Psoas muscle (tissue), 8 donors: Measurements from ENCODE around the gene LAPTM4A. TPM values are rescaled to one million over a fixed set of nuclear protein-coding genes. Genes with fewer than 3 reads are reported as not detected.

Experiments
- ATAC-seq, 4 donors: fragments of 200-7000 bp; cut with Tn5 transposase; one replicate each; pipeline ENCODE4 v1.9.1; 2020; ENCODE audit warnings: moderate library complexity in 3 of 4, mild to moderate bottlenecking in 2 of 4
- DNase-seq, 2 donors: peaks; one replicate each; pipeline ENCODE4 v3.0.0-alpha.2; 2020
- H3K27ac ChIP-seq: fragments of 200-600 bp; one replicate; pipeline ENCODE4 v1.8.0; 2022
- H3K27me3 ChIP-seq, 3 donors: fragments of 200-600 bp in 1 of 3; one replicate each; pipeline versions ENCODE4 v1.6.1 to v1.8.0; 2013 to 2022; ENCODE audit warnings: low read length in 2 of 3, mild to moderate bottlenecking in 2 of 3, moderate library complexity in 1 of 3; ENCODE audit not compliant: insufficient read depth in 3 of 3
- H3K36me3 ChIP-seq, 2 donors: fragments of 200-600 bp in 1 of 2; one replicate each; pipeline versions ENCODE4 v1.6.1 to v1.8.0; 2013 to 2022; ENCODE audit warnings: low read depth in 1 of 2, mild to moderate bottlenecking in 1 of 2, moderate library complexity in 1 of 2; ENCODE audit not compliant: insufficient read depth in 1 of 2
- H3K4me1 ChIP-seq: fragments of 200-600 bp; one replicate; pipeline ENCODE4 v1.8.0; 2022
- H3K4me3 ChIP-seq: fragments of 200-600 bp; one replicate; pipeline ENCODE4 v1.8.0; 2022; ENCODE audit warnings: mild to moderate bottlenecking
- H3K9me3 ChIP-seq: fragments of 200-600 bp; one replicate; pipeline ENCODE4 v1.8.0; 2022
- WGBS, 3 donors: extraction: QIAGEN DNeasy Blood & Tissue Kit; methylation state at CpG; one replicate each; pipeline versions ENCODE4 v1.1.6 to v1.1.7; 2013; 5-methylcytosine and 5-hydroxymethylcytosine counted together
- intact Hi-C, 2 donors: fragments of 100-400 bp; cut with DNase I; formaldehyde crosslinking; loops; one replicate each; pipeline versions ENCODE4 v1.11.0 to v1.14.2; 2022
- polyA plus RNA-seq, 3 donors: library from polyadenylated mRNA; stranded (reverse); fragments of 200-250 nt; gene quantifications; one replicate each; pipeline ENCODE4 v1.2.3, GENCODE V29; 2013
- total RNA-seq, 4 donors: library from RNA; stranded (reverse); fragmentation: NEBNext Ultra II Directional in 2 of 4; extraction: Animal tissue kit (Norgen Biotek cat#: 25700) in 2 of 4; gene quantifications; one replicate each; pipeline versions ENCODE4 v1.2.1 to v1.2.4, GENCODE V29; 2021 to 2023
- TF ChIP-seq, protein P1 (sequence below): fragments of 200-600 bp; IDR thresholded peaks from one replicate; pipeline ENCODE4 v1.8.0; 2022; ENCODE audit warnings: antibody characterized with exemption
- donor health status: healthy with polysubstance abuse.
- donor health status: DM: no; HTN: no; CAD: no; lungs with moderate emphysema.
- donor health status: Bipolar disorder and iron deficiency.
- donor health status: healthy.
- donor health status: DM: yes; HTN: yes; CAD: no.
- donor health status: DM: no; HTN: no; CAD: no.
- donor health status: DM: no; HTN: no; CAD: no.
- donor health status: DM: yes; HTN: yes; CAD: no.

LAPTM4A gene
- total and polyA plus RNA-seq, 7 donors: 68.2 to 124 (median 78.8) TPM

DNA sequence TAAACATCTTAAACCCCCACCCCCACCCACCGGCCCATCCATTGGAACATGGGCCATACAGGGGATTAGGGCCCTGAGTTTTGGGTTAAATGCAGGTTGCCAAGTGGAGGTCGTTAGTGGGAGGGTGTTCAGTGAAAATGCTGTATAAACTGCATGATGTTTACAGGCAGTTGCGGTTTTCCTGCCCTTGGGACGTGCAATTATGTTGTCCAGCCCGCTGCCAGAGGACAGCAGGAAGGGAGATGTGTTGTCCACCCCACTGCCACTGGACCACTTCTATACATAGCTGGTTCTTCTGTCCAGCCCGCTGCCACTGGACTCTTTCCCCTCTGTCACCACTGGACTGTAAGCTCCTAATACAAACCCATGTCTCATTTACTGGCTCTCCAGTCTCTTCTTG is 2.7 kb upstream of the LAPTM4A start:
- 88 to 92% (median 90%) methylated on average over 6 of the region's 6 CpGs for WGBS, 3 donors
- Histone ChIP-seq H3K9me3 (no peaks in the 10 kb centered on the region), H3K4me3 (no peak overlapping the region), H3K36me3 (no peaks in the 10 kb centered on the region), H3K27ac (no peak overlapping the region), H3K27me3 (no peaks in the 10 kb centered on the region), H3K4me1 (peaks cover 23% of the 10 kb centered on the region)
- DNase-seq (no peak), ATAC-seq (no peak)
- TF ChIP-seq, protein P1, sequence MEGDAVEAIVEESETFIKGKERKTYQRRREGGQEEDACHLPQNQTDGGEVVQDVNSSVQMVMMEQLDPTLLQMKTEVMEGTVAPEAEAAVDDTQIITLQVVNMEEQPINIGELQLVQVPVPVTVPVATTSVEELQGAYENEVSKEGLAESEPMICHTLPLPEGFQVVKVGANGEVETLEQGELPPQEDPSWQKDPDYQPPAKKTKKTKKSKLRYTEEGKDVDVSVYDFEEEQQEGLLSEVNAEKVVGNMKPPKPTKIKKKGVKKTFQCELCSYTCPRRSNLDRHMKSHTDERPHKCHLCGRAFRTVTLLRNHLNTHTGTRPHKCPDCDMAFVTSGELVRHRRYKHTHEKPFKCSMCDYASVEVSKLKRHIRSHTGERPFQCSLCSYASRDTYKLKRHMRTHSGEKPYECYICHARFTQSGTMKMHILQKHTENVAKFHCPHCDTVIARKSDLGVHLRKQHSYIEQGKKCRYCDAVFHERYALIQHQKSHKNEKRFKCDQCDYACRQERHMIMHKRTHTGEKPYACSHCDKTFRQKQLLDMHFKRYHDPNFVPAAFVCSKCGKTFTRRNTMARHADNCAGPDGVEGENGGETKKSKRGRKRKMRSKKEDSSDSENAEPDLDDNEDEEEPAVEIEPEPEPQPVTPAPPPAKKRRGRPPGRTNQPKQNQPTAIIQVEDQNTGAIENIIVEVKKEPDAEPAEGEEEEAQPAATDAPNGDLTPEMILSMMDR: no peak
- intact Hi-C loops: loop anchor here in 1 of 2 donors (5.0 kb wide), 1 partner anchor 38 kb away; no protein-coding TSS in a partner anchor

DNA sequence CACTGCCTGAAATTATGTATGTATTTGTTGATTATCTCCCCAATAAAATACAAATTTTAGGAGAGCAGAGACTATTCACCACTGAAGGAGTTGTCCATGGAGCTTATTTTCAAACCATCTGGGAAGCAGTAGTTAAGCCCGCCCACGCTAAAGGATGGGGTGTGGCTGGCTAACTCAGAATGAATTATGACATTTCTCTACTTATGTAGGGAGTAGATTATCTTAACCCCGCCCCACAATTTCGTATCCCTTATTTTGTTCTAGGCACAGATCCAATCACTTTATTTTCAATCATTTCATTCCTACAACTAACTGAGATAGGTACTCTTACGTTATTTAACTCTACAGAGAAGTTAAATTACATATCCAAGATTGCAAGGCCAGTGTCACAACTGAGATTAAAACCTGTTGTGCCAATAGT is 1.4 kb upstream of the LAPTM4A start:
- peak overlapping the region; percentile 71 for H3K4me3 ChIP-seq
- no peaks in the 10 kb centered on the region for H3K9me3 ChIP-seq
- H3K27ac ChIP-seq: peak overlapping the region; percentile 98
- no peaks in the 10 kb centered on the region for H3K27me3 ChIP-seq
- TF ChIP-seq, protein P1: no peak
- 21 to 24% (median 21%) methylated on average over 5 of the region's 5 CpGs for WGBS, 3 donors
- H3K36me3 ChIP-seq: no peaks in the 10 kb centered on the region
- ATAC-seq (no peak), DNase-seq (peak in 1 of 2 donors; percentile 50)
- intact Hi-C loops: loop anchor here (2.0 to 5.0 kb wide), 2 partner anchors 39 to 46 kb away; no protein-coding TSS in a partner anchor
- H3K4me1 ChIP-seq: peaks cover 33% of the 10 kb centered on the region

DNA sequence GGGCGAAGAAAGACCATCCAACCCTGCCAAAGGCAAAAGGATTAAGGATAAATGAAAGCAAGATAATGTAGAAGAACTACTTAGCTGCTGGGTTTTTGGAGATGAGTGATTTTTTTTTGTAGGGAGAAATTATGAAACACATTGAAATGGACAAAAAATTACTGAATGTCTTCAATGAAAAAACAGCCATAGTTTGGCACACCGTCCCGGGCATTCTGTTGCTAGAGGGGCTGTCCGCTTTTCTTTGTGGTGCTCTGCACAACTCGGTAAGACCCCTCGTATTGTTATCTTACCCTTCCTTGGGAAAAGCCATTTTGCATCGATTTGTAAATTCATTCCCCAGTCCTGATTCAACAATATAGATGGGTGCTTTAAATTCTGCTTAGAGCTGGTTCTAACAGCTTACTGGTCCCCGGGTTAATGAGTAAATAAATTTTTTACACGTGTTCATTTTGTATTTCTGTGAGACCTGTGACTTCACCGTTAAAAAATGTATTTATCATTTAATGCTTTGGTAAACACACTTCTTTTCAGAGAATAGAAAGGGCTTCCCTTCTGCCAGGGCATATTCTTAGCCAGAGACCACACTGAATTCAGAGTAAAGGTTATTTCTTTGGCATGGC is 912 bp upstream of the LAPTM4A start:
- WGBS, 3 donors: 0 to 2% (median 1%) methylated on average over 10 of the region's 10 CpGs
- ATAC-seq (no peak), DNase-seq (no peak)
- TF ChIP-seq, protein P1: no peak
- intact Hi-C loops: loop anchor here (2.0 to 5.0 kb wide), 2 partner anchors 40 to 46 kb away; no protein-coding TSS in a partner anchor
- Histone ChIP-seq H3K36me3 (no peaks in the 10 kb centered on the region), H3K9me3 (no peaks in the 10 kb centered on the region), H3K27me3 (no peaks in the 10 kb centered on the region), H3K27ac (peak overlapping the region; percentile 98), H3K4me1 (peaks cover 33% of the 10 kb centered on the region), H3K4me3 (peak overlapping the region; percentile 71)

DNA sequence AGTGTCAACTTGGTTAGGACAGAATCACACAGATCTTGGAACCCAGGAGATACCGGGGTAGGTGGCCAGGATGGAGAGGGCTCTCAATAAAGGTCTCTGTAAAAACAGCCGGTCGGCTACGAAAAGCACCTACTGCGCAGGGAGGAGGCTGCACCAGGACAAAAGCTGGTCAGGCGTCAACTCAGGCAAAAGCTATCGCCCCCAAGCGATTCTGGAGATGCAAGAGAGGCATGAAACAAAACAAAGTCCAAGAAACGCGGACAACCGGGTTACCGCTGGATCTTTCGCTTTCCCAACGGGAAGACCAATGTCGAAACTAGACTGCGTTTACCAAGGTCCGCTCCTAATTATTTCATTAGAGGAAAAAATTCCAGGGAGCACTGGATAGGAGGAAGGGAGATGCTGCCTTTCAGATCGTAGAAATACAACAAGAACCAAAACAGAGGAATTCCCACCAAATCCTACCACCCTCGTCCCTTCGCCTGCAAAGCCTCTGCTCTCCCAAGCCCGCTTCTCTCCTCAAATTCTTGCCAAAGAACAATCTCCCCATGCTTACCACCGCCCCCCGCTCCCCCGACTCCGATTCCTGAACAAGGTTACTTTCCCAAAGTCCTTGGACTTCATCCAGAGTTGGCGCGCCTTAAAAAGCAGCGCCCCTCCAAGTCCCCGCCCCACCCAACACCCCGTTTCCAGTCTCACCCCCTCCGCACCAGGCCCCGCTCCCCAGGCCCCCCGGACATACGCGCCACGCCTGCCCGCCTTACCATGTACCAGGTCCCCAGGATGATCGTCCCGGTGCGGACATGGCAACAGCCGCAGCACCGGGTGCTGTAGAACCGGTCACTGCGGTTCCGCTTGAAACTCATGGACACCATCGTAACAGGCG is 539 bp downstream of the LAPTM4A start:
- peak in 2 of 4 donors; percentile 35 to 45 for ATAC-seq
- H3K36me3 ChIP-seq: no peaks in the 10 kb centered on the region
- H3K27ac ChIP-seq: peak overlapping the region; percentile 98
- TF ChIP-seq, protein P1: no peak
- H3K4me1 ChIP-seq: peaks cover 34% of the 10 kb centered on the region
- H3K27me3 ChIP-seq: no peaks in the 10 kb centered on the region
- DNase-seq: peak in 1 of 2 donors; percentile 67
- 0 to 1% (median 0%) methylated on average over 40 to 47 of the region's 47 CpGs for WGBS, 3 donors
- H3K9me3 ChIP-seq: no peaks in the 10 kb centered on the region
- H3K4me3 ChIP-seq: peak overlapping the region; percentile 71
- intact Hi-C loops: loop anchor here in 1 of 2 donors (5.0 kb wide), 1 partner anchor 41 kb away; no protein-coding TSS in a partner anchor
